ENCODE results near the gene CSNK1G3. TPM values are rescaled to one million over a fixed set of nuclear protein-coding genes. Genes with fewer than 3 reads are reported as not detected.

The CSNK1G3 gene
- polyA plus RNA-seq, 2 of the 4 experiments (the other 2 are of a cell fraction), result 24.0 to 50.9 TPM

DNA sequence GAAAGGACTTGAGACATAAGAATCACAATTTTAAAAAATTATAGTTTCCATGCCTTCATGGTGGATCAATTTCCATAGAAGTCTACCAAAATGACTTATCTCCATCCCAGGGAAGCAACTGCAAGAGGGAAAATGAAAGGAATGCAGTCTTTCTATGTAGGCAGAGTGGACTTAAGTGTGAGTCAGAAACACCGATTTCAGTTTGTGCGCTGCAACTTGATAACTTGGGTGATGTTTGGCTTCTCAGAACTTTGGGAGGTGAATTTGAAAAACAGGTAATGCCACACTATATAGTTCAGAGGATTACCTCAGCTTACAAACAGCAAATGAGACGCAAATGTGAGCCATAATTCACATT is 708 bp upstream of the CSNK1G3 start:
- DNase-seq (ENCODE audit: low read depth in 1 of 2, low spot score in 1 of 2) (peak in 1 of 2 experiments; percentile 16), ATAC-seq (peak in 1 of 2 experiments; percentile 3; a peak in 3 of 6 replicates), FAIRE-seq (no peak)
- WGBS (ENCODE audit: missing lambda C conversion rate), result 6% methylated on average over 3 of the region's 3 CpGs
- H3K27ac ChIP-seq, result peak overlapping the region; percentile 76 to 97
- H3K4me3 ChIP-seq, result peak overlapping the region; percentile 93
- H3K9me3 ChIP-seq, result no peaks in the 10 kb centered on the region
- TF ChIP-seq ZC3H11A (IDR thresholded peaks at IDR 0.05) (no peak), NPAS2 (CRISPR knock-in tag; IDR thresholded peaks at IDR 0.05; ENCODE audit: borderline replicate concordance) (no peak), KDM5A (IDR thresholded peaks at IDR 0.05) (no peak), CEBPB (IDR thresholded peaks at IDR 0.05) (no peak), BCL3 (IDR thresholded peaks at IDR 0.05) (no peak), HES2 (IDR thresholded peaks at IDR 0.05) (no peak), NFE2L2 (conservative IDR thresholded peaks at IDR 0.05; ENCODE audit: low read length) (no peak), KDM1A (IDR thresholded peaks at IDR 0.05; ENCODE audit: low read depth) (no peak), RARB (CRISPR knock-in tag; IDR thresholded peaks at IDR 0.05) (no peak), EHF (CRISPR knock-in tag; IDR thresholded peaks at IDR 0.05) (no peak), RAD21 (conservative IDR thresholded peaks at IDR 0.05 in 1 of 2, IDR thresholded peaks at IDR 0.05 in 1 of 2) (no peak), HOXA7 (CRISPR knock-in tag; IDR thresholded peaks at IDR 0.05) (no peak), FOSB (CRISPR knock-in tag; IDR thresholded peaks at IDR 0.05) (no peak)
- peaks cover 24% of the 10 kb centered on the region for H3K4me1 ChIP-seq
- H3K4me2 ChIP-seq, result peak overlapping the region; percentile 82
- ChIA-PET POLR2A (interaction anchor here (1.0 to 4.9 kb wide), 14 partner anchors 8 to 1549 kb away, joined by 3 to 125 read pairs (median 4); partner anchors contain the start of genes CEP120 and SRFBP1), CTCF (interaction anchor here (0.6 to 2.6 kb wide), 4 partner anchors 10 to 115 kb away, joined by 3 to 14 read pairs (median 4); partner anchors contain the start of gene CEP120)

- FAIRE-seq, result no peak
- peak overlapping the region; percentile 85 for H3K4me2 ChIP-seq
- peak; percentile 17 to 32 for ATAC-seq
- POLR2A ChIA-PET, result interaction anchor here (0.6 to 4.9 kb wide), 25 partner anchors 8 to 1551 kb away, joined by 3 to 125 read pairs (median 4); partner anchors contain the start of genes CEP120, SNX24 and SRFBP1
- peak overlapping the region; percentile 93 for H3K4me3 ChIP-seq
- CTCF ChIA-PET, result interaction anchor here (2.6 kb wide), 1 partner anchor 89 kb away, joined by 14 read pairs; the partner anchor contains the start of gene CEP120
- WGBS (ENCODE audit: missing lambda C conversion rate), result 2% methylated on average over 10 of the region's 50 CpGs
- DNase-seq (ENCODE audit: low read depth in 1 of 2, low spot score in 1 of 2), result peak; percentile 26 to 36
- peak overlapping the region; percentile 96 to 97 for H3K27ac ChIP-seq
- peaks cover 24% of the 10 kb centered on the region for H3K4me1 ChIP-seq
- no peaks in the 10 kb centered on the region for H3K9me3 ChIP-seq
- TF ChIP-seq ZC3H11A (IDR thresholded peaks at IDR 0.05) (no peak), BCL3 (IDR thresholded peaks at IDR 0.05) (no peak)
Observed at GRCh38 chr5:123512611-123513461, 859 bp downstream of the CSNK1G3 start.

GRCh38 chr5:123514615-123515355 is 2.8 kb downstream of the CSNK1G3 start:
- ChIA-PET CTCF (interaction anchor here (0.7 kb wide), 1 partner anchor 93 kb away, joined by 3 read pairs; no protein-coding TSS in a partner anchor), POLR2A (no interaction called here)
- Histone ChIP-seq H3K4me1 (peaks cover 29% of the 10 kb centered on the region), H3K27ac (no peak overlapping the region), H3K4me3 (no peak overlapping the region), H3K4me2 (peak overlapping the region; percentile 85), H3K9me3 (no peaks in the 10 kb centered on the region)
- DNase-seq (ENCODE audit: low read depth in 1 of 2, low spot score in 1 of 2) (no peak), FAIRE-seq (no peak), ATAC-seq (no peak)
- WGBS (ENCODE audit: missing lambda C conversion rate), result 74% methylated on average over 5 of the region's 5 CpGs
- TF ChIP-seq ZC3H11A (IDR thresholded peaks at IDR 0.05) (no peak), ATOH8 (CRISPR knock-in tag; IDR thresholded peaks at IDR 0.05; ENCODE audit: low read depth) (no peak)

Data from A549 (cell line).